ENCODE results near the gene PRAMEF12.

Gene PRAMEF12

DNA sequence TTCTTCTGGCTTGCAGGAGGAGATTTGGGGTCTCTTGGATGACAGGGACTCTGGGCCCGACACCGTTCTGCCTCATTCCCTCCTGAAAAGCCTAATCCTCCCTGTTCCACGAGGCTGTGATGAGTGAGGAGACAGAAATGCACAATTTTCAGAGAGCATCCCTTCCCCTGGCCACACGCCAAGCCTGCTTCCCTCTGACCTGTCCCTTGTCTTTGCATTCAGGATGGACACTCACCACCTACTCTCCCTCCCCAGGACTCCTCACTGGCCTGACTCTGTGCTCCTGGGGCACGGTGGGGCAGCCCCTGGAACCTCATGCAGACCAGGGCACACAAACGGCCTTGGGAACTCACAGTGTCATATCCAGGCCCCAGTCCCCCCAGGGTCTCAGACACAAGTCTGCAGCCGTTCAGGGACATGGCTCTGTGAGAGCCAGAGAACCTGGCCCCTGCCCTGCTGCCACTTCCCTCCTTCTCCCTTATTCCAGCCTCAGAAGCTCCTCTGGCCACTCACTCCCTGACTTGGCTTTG is 3.5 kb upstream of the PRAMEF12 start:
- TF ChIP-seq, protein P1, sequence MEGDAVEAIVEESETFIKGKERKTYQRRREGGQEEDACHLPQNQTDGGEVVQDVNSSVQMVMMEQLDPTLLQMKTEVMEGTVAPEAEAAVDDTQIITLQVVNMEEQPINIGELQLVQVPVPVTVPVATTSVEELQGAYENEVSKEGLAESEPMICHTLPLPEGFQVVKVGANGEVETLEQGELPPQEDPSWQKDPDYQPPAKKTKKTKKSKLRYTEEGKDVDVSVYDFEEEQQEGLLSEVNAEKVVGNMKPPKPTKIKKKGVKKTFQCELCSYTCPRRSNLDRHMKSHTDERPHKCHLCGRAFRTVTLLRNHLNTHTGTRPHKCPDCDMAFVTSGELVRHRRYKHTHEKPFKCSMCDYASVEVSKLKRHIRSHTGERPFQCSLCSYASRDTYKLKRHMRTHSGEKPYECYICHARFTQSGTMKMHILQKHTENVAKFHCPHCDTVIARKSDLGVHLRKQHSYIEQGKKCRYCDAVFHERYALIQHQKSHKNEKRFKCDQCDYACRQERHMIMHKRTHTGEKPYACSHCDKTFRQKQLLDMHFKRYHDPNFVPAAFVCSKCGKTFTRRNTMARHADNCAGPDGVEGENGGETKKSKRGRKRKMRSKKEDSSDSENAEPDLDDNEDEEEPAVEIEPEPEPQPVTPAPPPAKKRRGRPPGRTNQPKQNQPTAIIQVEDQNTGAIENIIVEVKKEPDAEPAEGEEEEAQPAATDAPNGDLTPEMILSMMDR (IDR thresholded peaks at IDR 0.05; ENCODE audit: low read depth, low read length, missing control alignments) = no peak
- no peak overlapping the region for H3K4me3 ChIP-seq (ENCODE audit: low read depth, low read length)
- no peak for DNase-seq (ENCODE audit: low read depth)

DNA sequence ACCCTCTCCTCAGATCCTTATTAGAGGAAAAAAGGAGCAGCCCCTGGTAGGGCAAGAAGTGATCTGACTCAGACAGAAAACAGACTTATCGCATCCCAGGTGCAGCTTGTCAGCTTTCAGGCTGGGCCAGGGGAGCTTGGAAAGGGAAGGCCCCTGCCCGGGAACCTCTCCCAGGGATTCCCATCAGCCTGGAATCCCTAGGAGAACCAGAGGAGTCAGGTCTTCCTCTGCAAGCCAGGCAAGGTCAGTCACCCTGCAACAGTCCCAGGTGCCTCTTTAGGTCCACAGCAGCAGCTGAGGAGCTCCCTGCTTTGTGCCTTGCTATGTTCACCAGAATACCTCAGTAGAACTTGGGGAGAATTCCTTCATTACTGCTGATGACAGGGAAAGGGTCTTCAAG is 2.9 kb upstream of the PRAMEF12 start:
- H3K4me3 ChIP-seq (ENCODE audit: low read depth, low read length) = no peak overlapping the region
- DNase-seq (ENCODE audit: low read depth) = no peak
- TF ChIP-seq, protein P1 (IDR thresholded peaks at IDR 0.05; ENCODE audit: low read depth, low read length, missing control alignments) = no peak

DNA sequence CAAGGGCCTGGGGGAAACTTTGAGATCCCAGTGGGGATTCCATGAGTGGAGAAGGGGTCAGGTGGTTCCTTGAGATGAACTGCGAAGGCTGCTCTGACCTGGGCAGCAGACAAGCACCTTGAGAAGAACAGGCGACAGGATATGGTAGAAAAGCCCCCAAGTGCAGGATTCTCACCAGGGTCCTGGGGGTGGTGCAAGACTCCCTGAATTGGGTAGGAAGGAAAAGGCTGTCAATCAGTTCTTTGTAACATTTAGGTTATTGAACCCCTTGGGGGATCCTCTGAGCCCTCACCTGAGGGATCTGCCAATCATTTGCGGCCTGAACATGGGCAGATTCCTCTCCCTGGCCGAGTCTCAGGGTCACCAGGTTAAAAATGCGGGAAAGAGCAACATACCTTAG is 2.4 kb upstream of the PRAMEF12 start:
- TF ChIP-seq, protein P1 (IDR thresholded peaks at IDR 0.05; ENCODE audit: low read depth, low read length, missing control alignments) = no peak
- H3K4me3 ChIP-seq (ENCODE audit: low read depth, low read length) = no peak overlapping the region
- DNase-seq (ENCODE audit: low read depth) = no peak

DNA sequence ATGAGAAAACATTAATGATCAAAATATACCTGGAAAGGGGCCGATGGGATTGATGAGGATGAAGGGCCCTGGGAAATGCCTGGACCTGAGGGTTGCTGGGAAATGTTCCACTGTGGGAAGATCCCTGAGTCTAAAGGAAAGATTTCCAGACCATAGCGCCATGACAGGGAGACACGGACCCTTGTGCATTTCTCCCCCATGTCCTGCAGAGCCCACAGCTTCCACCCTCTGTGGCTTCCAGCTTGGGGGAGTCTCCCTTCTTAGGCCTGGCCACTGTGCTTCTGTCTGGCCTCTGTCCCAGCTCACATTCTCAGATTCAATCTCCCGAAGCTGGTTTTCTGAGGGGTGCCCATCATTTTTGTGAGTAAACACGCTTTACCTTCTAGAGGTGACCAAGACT is 1.0 kb upstream of the PRAMEF12 start:
- no peak for DNase-seq (ENCODE audit: low read depth)
- H3K4me3 ChIP-seq (ENCODE audit: low read depth, low read length) = no peak overlapping the region
- TF ChIP-seq, protein P1 (IDR thresholded peaks at IDR 0.05; ENCODE audit: low read depth, low read length, missing control alignments) = no peak

DNA sequence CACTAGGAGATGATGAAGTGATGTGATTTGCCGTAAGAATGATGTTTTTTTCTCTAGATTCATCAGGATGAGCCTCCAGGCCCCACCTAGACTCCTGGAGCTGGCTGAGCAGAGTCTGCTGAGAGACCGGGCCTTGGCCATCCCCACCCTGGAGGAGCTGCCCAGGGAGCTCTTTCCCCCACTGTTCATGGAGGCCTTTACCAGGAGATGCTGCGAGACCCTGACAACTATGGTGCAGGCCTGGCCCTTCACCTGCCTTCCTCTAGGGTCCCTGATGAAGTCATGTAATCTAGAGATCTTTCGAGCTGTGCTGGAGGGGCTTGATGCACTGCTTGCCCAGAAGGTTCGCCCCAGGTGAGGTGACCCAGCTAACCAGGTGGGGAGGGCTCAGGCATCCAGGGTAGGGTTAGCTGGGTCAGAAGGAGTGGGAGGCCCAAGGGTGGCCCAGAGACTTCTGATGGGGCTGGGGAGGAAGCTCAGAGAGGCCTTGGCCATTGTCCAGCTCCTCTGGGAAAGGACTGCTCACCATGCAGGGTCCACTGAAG is 1.3 kb downstream of the PRAMEF12 start:
- TF ChIP-seq, protein P1 (IDR thresholded peaks at IDR 0.05; ENCODE audit: low read depth, low read length, missing control alignments) = no peak
- H3K4me3 ChIP-seq (ENCODE audit: low read depth, low read length) = no peak overlapping the region
- no peak for DNase-seq (ENCODE audit: low read depth)

DNA sequence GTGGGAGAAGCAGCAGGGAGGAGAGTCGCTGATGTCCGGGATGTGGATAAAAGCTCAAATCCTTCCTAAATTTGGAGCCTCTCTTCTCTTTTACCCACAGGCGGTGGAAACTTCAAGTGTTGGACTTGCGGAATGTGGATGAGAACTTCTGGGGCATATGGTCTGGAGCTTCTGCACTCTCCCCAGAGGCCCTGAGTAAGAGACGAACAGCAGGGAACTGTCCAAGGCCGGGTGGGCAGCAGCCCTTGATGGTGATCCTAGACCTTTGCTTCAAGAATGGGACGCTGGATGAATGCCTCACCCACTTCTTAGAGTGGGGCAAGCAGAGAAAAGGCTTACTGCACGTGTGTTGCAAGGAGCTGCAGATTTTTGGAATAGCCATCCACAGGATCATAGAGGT is 1.9 kb downstream of the PRAMEF12 start:
- TF ChIP-seq, protein P1 (IDR thresholded peaks at IDR 0.05; ENCODE audit: low read depth, low read length, missing control alignments) = no peak
- DNase-seq (ENCODE audit: low read depth) = no peak
- H3K4me3 ChIP-seq (ENCODE audit: low read depth, low read length) = no peak overlapping the region
